GM12878 (cell line): ENCODE measurements around the gene PPM1K. TPM values are rescaled to one million over a fixed set of nuclear protein-coding genes. Genes with fewer than 3 reads are reported as not detected.

ENCODE experiments used
- ATAC-seq: fragments of 200-7000 bp; cut with Tn5 transposase; 3 replicates; pipeline ENCODE4 v1.9.1; 2020; ENCODE audit warnings: mild to moderate bottlenecking, moderate library complexity
- BruUV-seq: library from RNA; stranded (reverse); fragments of 400-500 nt; replicated peaks from 2 replicates; lab custom pipeline; 2021; lab: Mats Ljungman, UMichigan
- CTCF ChIA-PET: fragments of 300-600 bp; sonication (Branson Sonifier 250); formaldehyde crosslinking; extraction: SDS; loops from one replicate; lab custom pipeline; 2021; ENCODE audit warnings: inconsistent platforms; lab: Yijun Ruan, JAX
- POLR2A ChIA-PET: fragments of 350-600 bp; formaldehyde crosslinking; extraction: SDS; loops from one replicate; lab custom pipeline; 2021; ENCODE audit warnings: inconsistent platforms; lab: Charles Lee
- RAD21 ChIA-PET: fragments of 300-600 bp; sonication (Branson Sonifier 250); formaldehyde crosslinking; loops from one replicate; lab custom pipeline; 2023; ENCODE audit warnings: antibody characterized with exemption; ENCODE audit not compliant: unreplicated experiment; lab: Charles Lee
- SMC1A ChIA-PET: fragments of 300-600 bp; sonication (Branson Sonifier 250); formaldehyde crosslinking; loops from one replicate; lab custom pipeline; 2023; ENCODE audit not compliant: unreplicated experiment, uncharacterized antibody; lab: Charles Lee
- DNase-seq: peaks from one replicate; pipeline ENCODE4 v3.0.0-alpha.2; 2011; ENCODE audit warnings: low read depth, low spot score
- FAIRE-seq: peaks from 3 replicates; lab custom pipeline; 2011; peaks lifted over from hg19 to GRCh38; lab: Jason Lieb, UNC
- H2AFZ ChIP-seq: 2 replicates; pipeline ENCODE4 v1.6.0; 2011; ENCODE audit warnings: low read depth, low read length, control low read depth; ENCODE audit not compliant: control insufficient read depth
- H3K27ac ChIP-seq: 2 replicates; pipeline ENCODE4 v1.5.1; 2011; ENCODE audit warnings: control low read depth; ENCODE audit not compliant: control insufficient read depth, insufficient read depth
- H3K27me3 ChIP-seq, 2 experiments: replicated peaks in 1 of 2; 2 replicates each; pipeline versions ENCODE4 v1.6.0 to v1.6.1; 2011; ENCODE audit warnings: low read length in 1 of 2; ENCODE audit not compliant: control insufficient read depth in 2 of 2, insufficient read depth in 2 of 2
- H3K36me3 ChIP-seq, 2 experiments: 2 replicates each; pipeline ENCODE4 v1.5.1; 2011; ENCODE audit warnings: low read length in 1 of 2; ENCODE audit not compliant: control insufficient read depth in 2 of 2, insufficient read depth in 2 of 2
- H3K4me1 ChIP-seq: 2 replicates; pipeline ENCODE4 v1.6.1; 2011; ENCODE audit warnings: mild to moderate bottlenecking, low read length, moderate library complexity, mixed read lengths; ENCODE audit not compliant: control insufficient read depth, insufficient read depth
- H3K4me2 ChIP-seq: 2 replicates; pipeline ENCODE4 v1.6.0; 2011; ENCODE audit warnings: control low read depth; ENCODE audit not compliant: control insufficient read depth, insufficient read depth
- H3K4me3 ChIP-seq: fragments of 200-600 bp; sonication (generic); 2 replicates; pipeline ENCODE4 v1.5.1; 2016
- H3K79me2 ChIP-seq: 2 replicates; pipeline ENCODE4 v1.6.0; 2011; ENCODE audit warnings: low read length; ENCODE audit not compliant: control insufficient read depth, insufficient read depth
- H3K9ac ChIP-seq: 2 replicates; pipeline ENCODE4 v1.8.0; 2011; ENCODE audit warnings: low read length, control low read depth, mixed read lengths; ENCODE audit not compliant: control insufficient read depth, insufficient read depth
- H3K9me3 ChIP-seq: replicated peaks from 3 replicates; pipeline ENCODE4 v1.5.1; 2011; ENCODE audit warnings: mild to moderate bottlenecking, low read length; ENCODE audit not compliant: control insufficient read depth, insufficient read depth
- H4K20me1 ChIP-seq: 2 replicates; pipeline ENCODE4 v1.6.0; 2011; ENCODE audit not compliant: control insufficient read depth, insufficient read depth
- BCL3 ChIP-seq: IDR thresholded peaks from 2 replicates; pipeline ENCODE4 v1.6.1; 2011; ENCODE audit warnings: borderline replicate concordance, low read depth, mild to moderate bottlenecking, moderate library complexity, low read length; ENCODE audit not compliant: insufficient read depth, poor library complexity, severe bottlenecking
- BHLHE40 ChIP-seq, 2 experiments: fragments of 450-650 bp in 1 of 2; IDR thresholded peaks; 2 replicates each; pipeline ENCODE4 v1.6.1; 2011 to 2017; ENCODE audit warnings: low read depth in 2 of 2, borderline replicate concordance in 1 of 2, improper control_type of control experiment in 1 of 2, low read length in 1 of 2, mild to moderate bottlenecking in 1 of 2
- CBX5 ChIP-seq: sonication (generic); IDR thresholded peaks from 2 replicates; pipeline ENCODE4 v1.6.1; 2016; ENCODE audit warnings: low read depth, moderate library complexity, mild to moderate bottlenecking, inconsistent platforms
- CHD4 ChIP-seq: fragments of 200-600 bp; sonication (generic); IDR thresholded peaks from 2 replicates; pipeline ENCODE4 v1.6.1; 2016; ENCODE audit warnings: mild to moderate bottlenecking
- DPF2 ChIP-seq: fragments of 450-650 bp; IDR thresholded peaks from 2 replicates; pipeline ENCODE4 v1.6.1; 2017; ENCODE audit warnings: mild to moderate bottlenecking
- EP300 ChIP-seq, 2 experiments: fragments of 150-350 bp in 1 of 2; IDR thresholded peaks; 2 replicates each; pipeline ENCODE4 v1.6.1; 2011 to 2012; ENCODE audit warnings: low read depth in 2 of 2, low read length in 2 of 2, borderline replicate concordance in 1 of 2, improper control_type of control experiment in 1 of 2, inconsistent platforms in 1 of 2; ENCODE audit not compliant: control insufficient read depth in 1 of 2
- HDAC6 ChIP-seq: fragments of 200-600 bp; sonication (generic); IDR thresholded peaks from one replicate; pipeline ENCODE4 v1.8.0; 2017; ENCODE audit warnings: antibody characterized with exemption; ENCODE audit not compliant: unreplicated experiment
- IKZF1 ChIP-seq: fragments of 450-650 bp; conservative IDR thresholded peaks from 2 replicates; pipeline ENCODE4 v1.6.1; 2017; ENCODE audit warnings: antibody characterized with exemption, mild to moderate bottlenecking
- JUND ChIP-seq: IDR thresholded peaks from 2 replicates; pipeline ENCODE4 v1.6.1; 2012; ENCODE audit warnings: low read depth, mild to moderate bottlenecking, low read length, improper control_type of control experiment, moderate library complexity
- MLLT1 ChIP-seq: fragments of 450-650 bp; IDR thresholded peaks from 2 replicates; pipeline ENCODE4 v1.6.1; 2016; ENCODE audit warnings: mild to moderate bottlenecking
- NFIC ChIP-seq: IDR thresholded peaks from 2 replicates; pipeline ENCODE4 v1.6.1; 2012; ENCODE audit warnings: low read depth, mild to moderate bottlenecking, inconsistent platforms, low read length, moderate library complexity
- NR2C1 ChIP-seq: fragments of 450-650 bp; IDR thresholded peaks from 2 replicates; pipeline ENCODE4 v1.6.1; 2017; ENCODE audit warnings: antibody characterized with exemption, mild to moderate bottlenecking, moderate library complexity
- RCOR1 ChIP-seq: conservative IDR thresholded peaks from 2 replicates; pipeline ENCODE4 v1.6.1; 2012; ENCODE audit warnings: low read depth, low read length, improper control_type of control experiment
- WGBS: methylation state at CpG from one replicate; pipeline ENCODE4 v1.1.6; 2016; ENCODE audit warnings: low lambda C conversion rate; ENCODE audit not compliant: insufficient replicate concordance, insufficient coverage; ENCODE audit errors: missing lambda C conversion rate; 5-methylcytosine and 5-hydroxymethylcytosine counted together
- in situ Hi-C: fragments of 300-500 bp; cut with MboI; formaldehyde crosslinking; loops from 9 replicates; pipeline ENCODE4 v1.14.3; 2018; ENCODE audit warnings: mixed read lengths
- intact Hi-C: fragments of 100-400 bp; cut with micrococcal nuclease; formaldehyde crosslinking; loops from one replicate; pipeline ENCODE4 v1.14.2; 2022; ENCODE audit not compliant: unreplicated experiment
- polyA plus RNA-seq, 11 experiments: library from polyadenylated mRNA; depleted of rRNA in 4 of 11; unstranded in 6 of 11; stranded (reverse) in 5 of 11; fragments of >200 nt; fragmentation: Nextera tagmentation in 4 of 11; fragmentation: Illumina TruSeq in 1 of 11; extraction: Ambion mirVana in 4 of 11; extraction: Trizol in 1 of 11; gene quantifications; 1 replicate in 1 of 11; 2 replicates in 10 of 11; pipeline versions ENCODE4 v1.2.1 to v1.2.3, GENCODE V29; 2011 to 2016; ENCODE audit warnings: inconsistent platforms in 2 of 11, missing spikeins in 2 of 11, low read depth in 1 of 11
- total RNA-seq, 4 experiments: library from RNA; depleted of rRNA in 3 of 4; stranded (reverse); fragments of >200 nt in 3 of 4; fragmentation: Illumina TruSeq in 1 of 4; extraction: Trizol in 1 of 4; gene quantifications; 2 replicates each; pipeline versions ENCODE4 v1.2.1 to v1.2.3, GENCODE V29; 2013 to 2021

PPM1K gene
- total and polyA plus RNA-seq, 10 of the 15 experiments (the other 5 are each of a cell fraction or from before 2014, with no cell fraction given): 25.0 to 79.1 (median 36.9) TPM

- DNase-seq: no peak
- no peak overlapping the region for H2AFZ ChIP-seq
- no peak overlapping the region for H3K27ac ChIP-seq
- intact Hi-C loops (no loop called here), in situ Hi-C loops (no loop called here)
- H3K9me3 ChIP-seq: no peaks in the 10 kb centered on the region
- H3K4me2 ChIP-seq: no peak overlapping the region
- H4K20me1 ChIP-seq: no peaks in the 10 kb centered on the region
- no TSS peak for BruUV-seq
- no peak overlapping the region for H3K4me3 ChIP-seq
- ChIA-PET CTCF (no interaction called here), SMC1A (no interaction called here), RAD21 (interaction anchor here (0.8 kb wide), 1 partner anchor 46 kb away, joined by 3 read pairs; no protein-coding TSS in a partner anchor), POLR2A (no interaction called here)
- no peak for ATAC-seq
- H3K79me2 ChIP-seq: no peaks in the 10 kb centered on the region
- 95% methylated on average over 2 of the region's 2 CpGs for WGBS
- H3K9ac ChIP-seq: no peak overlapping the region
- TF ChIP-seq HDAC6: no peak
- TF ChIP-seq BHLHE40 (IDR thresholded peaks at IDR 0.05; ENCODE audit: borderline replicate concordance in 1 of 2, low read depth in 2 of 2, low read length in 1 of 2): no peak
- TF ChIP-seq MLLT1: no peak
- TF ChIP-seq NR2C1: no peak
- no peak for TF ChIP-seq NFIC
- no peak for FAIRE-seq
- no peaks in the 10 kb centered on the region for H3K27me3 ChIP-seq
- no peaks in the 10 kb centered on the region for H3K4me1 ChIP-seq
- H3K36me3 ChIP-seq: peaks cover 0 to 8% of the 10 kb centered on the region in 2 experiments; a peak in 2 of 4 replicates
Observed at GRCh38 chr4:88257726-88258125, 26.6 kb downstream of the PPM1K start.

- no TSS peak for BruUV-seq
- no peaks in the 10 kb centered on the region for H4K20me1 ChIP-seq
- CTCF ChIA-PET: interaction anchor here (0.6 kb wide), 1 partner anchor 186 kb away, joined by 3 read pairs; no protein-coding TSS in a partner anchor
- DNase-seq (no peak), FAIRE-seq (no peak), ATAC-seq (no peak)
- in situ Hi-C loops (no loop called here), intact Hi-C loops (no loop called here)
- H3K36me3 ChIP-seq: 0 out of 4 replicates have a peak, but pooled peaks cover 0 to 3% of the 10 kb centered on the region in 2 experiments
- 65% methylated on average over 2 of the region's 2 CpGs for WGBS
- no peak overlapping the region for H3K27ac ChIP-seq
- SMC1A ChIA-PET: interaction anchor here (1.2 kb wide), 2 partner anchors 27 to 36 kb away, joined by 3 read pairs; no protein-coding TSS in a partner anchor
- no peak overlapping the region for H3K4me2 ChIP-seq
- no peak overlapping the region for H2AFZ ChIP-seq
- H3K4me1 ChIP-seq: no peaks in the 10 kb centered on the region
- no peaks in the 10 kb centered on the region for H3K9me3 ChIP-seq
- H3K79me2 ChIP-seq: no peaks in the 10 kb centered on the region
- RAD21 ChIA-PET: no interaction called here
- no peaks in the 10 kb centered on the region for H3K27me3 ChIP-seq
- POLR2A ChIA-PET: interaction anchor here (0.7 kb wide), 1 partner anchor 37 kb away, joined by 5 read pairs; no protein-coding TSS in a partner anchor
- no peak overlapping the region for H3K9ac ChIP-seq
- no peak overlapping the region for H3K4me3 ChIP-seq
- TF ChIP-seq DPF2: no peak
- no peak for TF ChIP-seq BCL3
- no peak for TF ChIP-seq EP300 (IDR thresholded peaks at IDR 0.05; ENCODE audit: borderline replicate concordance in 1 of 2, control insufficient read depth in 1 of 2, low read depth in 2 of 2, low read length in 2 of 2)
- no peak for TF ChIP-seq RCOR1
- no peak for TF ChIP-seq JUND
- no peak for TF ChIP-seq IKZF1
- TF ChIP-seq CBX5: no peak
- no peak for TF ChIP-seq CHD4
Observed at GRCh38 chr4:88255111-88255510, 29.2 kb downstream of the PPM1K start.
